Mucosa of rectum (tissue), 2 donors: ENCODE measurements around the gene HPSE2.
"Not testable (repeated sequence)": the region's sequence is repeated elsewhere in the genome, so short reads cannot be mapped to it uniquely, and the experiment has no call there.

ENCODE experiments used
- H3K27ac ChIP-seq, 2 donors: one replicate each; pipeline ENCODE4 v1.7.0; 2013; ENCODE audit warnings: inconsistent platforms in 2 of 2, low read depth in 2 of 2, low read length in 2 of 2
- H3K27me3 ChIP-seq, 2 donors: one replicate each; pipeline ENCODE4 v1.7.0; 2013; ENCODE audit warnings: low read length in 2 of 2; ENCODE audit not compliant: control insufficient read depth in 2 of 2, insufficient read depth in 2 of 2
- H3K36me3 ChIP-seq, 2 donors: one replicate each; pipeline ENCODE4 v1.7.0; 2013; ENCODE audit warnings: low read length in 2 of 2; ENCODE audit not compliant: control insufficient read depth in 2 of 2, insufficient read depth in 2 of 2
- H3K4me1 ChIP-seq, 2 donors: one replicate each; pipeline ENCODE4 v1.7.0; 2013; ENCODE audit warnings: low read length in 2 of 2, mild to moderate bottlenecking in 1 of 2; ENCODE audit not compliant: control insufficient read depth in 2 of 2, insufficient read depth in 2 of 2
- H3K4me3 ChIP-seq, 2 donors: one replicate each; pipeline ENCODE4 v1.7.0; 2013; ENCODE audit warnings: low read length in 2 of 2
- H3K9ac ChIP-seq, 2 donors: one replicate each; pipeline ENCODE4 v1.7.0; 2013; ENCODE audit warnings: low read length in 2 of 2, low read depth in 1 of 2, mild to moderate bottlenecking in 1 of 2
- H3K9me3 ChIP-seq, 2 donors: one replicate each; pipeline ENCODE4 v1.7.0; 2013; ENCODE audit warnings: low read length in 2 of 2; ENCODE audit not compliant: control insufficient read depth in 2 of 2
- donor health status: healthy.
- donor health status: Normal muscosa, but diverticular disease.

HPSE2 gene

DNA sequence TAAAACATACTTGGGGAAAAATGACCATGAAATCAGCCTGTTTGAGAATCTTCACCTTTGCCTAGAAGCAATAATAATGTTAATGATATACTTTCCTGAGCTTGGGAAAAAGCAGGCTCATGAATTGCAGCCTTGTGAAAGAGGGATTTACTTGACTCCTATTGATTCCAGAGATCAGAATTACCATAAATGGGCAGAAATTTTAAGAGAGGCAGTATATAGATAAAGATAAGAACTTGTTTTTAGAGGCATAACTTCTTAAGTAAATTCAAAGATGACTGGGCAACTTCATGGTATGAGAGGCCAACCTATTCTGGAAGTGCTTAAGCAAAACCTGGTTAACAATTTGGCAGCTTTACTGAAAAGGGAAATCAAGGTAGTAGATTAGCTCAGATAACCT is 225.4 kb downstream of the HPSE2 start:
- Histone ChIP-seq H3K4me3 (no peak overlapping the region), H3K9ac (no peak overlapping the region), H3K9me3 (peaks cover 0 to 3% of the 10 kb centered on the region in 2 donors), H3K36me3 (no peaks in the 10 kb centered on the region), H3K27ac (no peak overlapping the region), H3K4me1 (no peaks in the 10 kb centered on the region), H3K27me3 (no peaks in the 10 kb centered on the region)

DNA sequence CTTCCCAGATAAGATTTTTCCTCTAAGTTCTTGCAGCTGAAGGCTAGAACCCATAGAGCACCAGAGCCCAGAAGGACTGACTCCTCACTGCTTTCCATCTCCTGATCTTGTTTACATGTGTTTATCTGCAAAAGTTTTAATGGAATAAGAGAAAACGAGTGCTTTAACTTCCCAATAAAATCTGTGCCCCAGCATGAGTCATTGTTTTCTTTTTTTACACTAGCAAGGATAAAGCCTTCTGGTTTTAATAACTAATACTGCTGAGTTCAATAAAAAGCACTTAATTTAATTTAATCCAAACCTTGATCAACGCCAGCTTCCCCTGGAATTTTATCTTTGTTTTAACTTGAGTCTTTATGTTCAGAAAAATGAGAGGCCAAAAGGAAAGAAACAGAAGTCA is 227.6 kb downstream of the HPSE2 start:
- H3K4me1 ChIP-seq = no peaks in the 10 kb centered on the region

DNA sequence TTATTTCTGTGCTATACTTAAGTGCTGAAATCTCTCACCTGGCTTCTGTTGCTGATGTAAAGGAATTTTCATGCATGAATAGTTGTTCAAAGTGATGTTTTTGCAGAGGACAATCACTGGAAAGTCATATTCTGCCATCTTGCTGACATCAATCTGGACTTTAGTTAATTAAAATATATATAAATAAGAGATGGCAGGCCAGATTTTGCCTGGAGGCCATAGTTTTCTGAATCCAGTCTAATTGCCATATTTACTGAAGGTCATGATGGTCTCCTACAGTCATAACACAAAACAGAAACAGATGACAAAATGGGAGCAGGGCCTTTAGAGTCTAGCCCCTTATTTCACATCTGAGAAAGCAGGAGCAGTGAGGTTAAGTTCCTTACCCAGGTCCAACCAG is 228.2 kb downstream of the HPSE2 start:
- Histone ChIP-seq H3K36me3 (no peaks in the 10 kb centered on the region), H3K27me3 (no peaks in the 10 kb centered on the region), H3K9ac (no peak overlapping the region), H3K4me3 (no peak overlapping the region), H3K27ac (no peak overlapping the region), H3K4me1 (no peaks in the 10 kb centered on the region), H3K9me3 (peaks cover 0 to 3% of the 10 kb centered on the region in 2 donors)

More for the DNA sequence above, 227.6 kb downstream of the HPSE2 start:
- Histone ChIP-seq H3K27me3 (no peaks in the 10 kb centered on the region), H3K27ac (no peak overlapping the region), H3K9ac (no peak overlapping the region), H3K9me3 (peaks cover 0 to 3% of the 10 kb centered on the region in 2 donors), H3K4me3 (no peak overlapping the region), H3K36me3 (no peaks in the 10 kb centered on the region)

DNA sequence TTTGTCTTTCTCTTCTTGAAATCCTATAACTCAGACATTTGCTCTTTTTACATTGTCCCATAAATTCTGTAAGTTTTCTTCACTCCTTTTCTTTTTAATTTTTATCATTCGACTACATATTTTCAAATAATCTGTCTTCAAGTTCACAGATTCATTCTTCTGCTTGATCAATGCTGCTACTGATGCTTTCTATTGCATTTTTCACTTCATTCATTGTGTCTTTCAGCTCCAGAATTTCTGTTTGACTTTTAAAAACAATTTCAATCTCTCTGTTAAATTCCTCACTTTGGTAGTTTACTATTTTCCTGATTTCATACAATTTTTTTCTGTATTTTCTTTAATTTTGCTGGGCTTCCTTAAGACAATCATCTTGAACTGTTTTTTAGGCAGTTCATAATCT is 230.4 kb downstream of the HPSE2 start:
- no peak overlapping the region for H3K27ac ChIP-seq
- no peak overlapping the region for H3K4me3 ChIP-seq
- peaks cover 0 to 3% of the 10 kb centered on the region in 2 donors for H3K9me3 ChIP-seq
- H3K27me3 ChIP-seq = no peaks in the 10 kb centered on the region
- H3K4me1 ChIP-seq = no peaks in the 10 kb centered on the region
- no peak overlapping the region for H3K9ac ChIP-seq
- no peaks in the 10 kb centered on the region for H3K36me3 ChIP-seq

DNA sequence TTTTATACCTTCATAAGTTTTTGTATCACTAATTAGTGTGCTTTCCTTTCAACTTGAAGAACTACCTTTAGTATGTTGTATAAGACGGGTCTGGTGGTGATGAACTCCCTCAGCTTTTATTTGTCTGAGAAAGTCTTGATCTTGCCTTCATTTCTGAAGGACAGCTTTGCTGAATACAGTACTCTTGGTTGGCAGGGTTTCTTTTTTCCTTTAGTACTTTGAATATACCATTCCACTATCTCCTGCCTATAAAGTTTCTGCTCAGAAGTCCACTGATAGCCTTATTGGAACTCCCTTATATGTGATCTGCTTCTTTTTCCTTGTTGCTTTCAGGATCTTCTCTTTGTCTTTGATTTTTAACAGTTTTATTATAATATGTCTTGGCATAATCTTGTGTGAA is 230.9 kb downstream of the HPSE2 start:
- H3K9ac ChIP-seq = no peak overlapping the region
- no peak overlapping the region for H3K4me3 ChIP-seq
- H3K36me3 ChIP-seq = no peaks in the 10 kb centered on the region

DNA sequence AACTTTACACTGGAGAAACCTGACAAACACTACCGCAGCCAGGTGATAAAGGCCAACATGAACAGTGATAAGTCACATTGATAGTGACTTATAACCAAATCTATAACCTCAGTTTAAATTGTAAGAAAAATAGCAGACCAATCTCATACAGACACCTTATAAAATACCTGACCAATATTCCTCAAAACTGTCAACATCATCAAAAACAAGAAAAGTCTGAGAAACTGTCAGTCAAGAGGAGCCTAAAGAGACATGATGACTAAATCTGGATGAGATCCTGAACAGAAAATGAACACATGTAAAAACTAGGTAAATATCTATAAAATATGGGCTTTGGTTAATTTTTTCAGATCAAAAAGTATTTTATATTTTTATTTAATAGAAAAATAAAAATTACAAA is 233.3 kb downstream of the HPSE2 start:
- H3K4me3 ChIP-seq = no peak overlapping the region
- H3K27me3 ChIP-seq = no peaks in the 10 kb centered on the region
- H3K27ac ChIP-seq = no peak overlapping the region
- H3K4me1 ChIP-seq = no peaks in the 10 kb centered on the region
- no peaks in the 10 kb centered on the region for H3K36me3 ChIP-seq
- no peak overlapping the region for H3K9ac ChIP-seq
- H3K9me3 ChIP-seq = peaks cover 0 to 3% of the 10 kb centered on the region in 2 donors

More for the DNA sequence above, 230.9 kb downstream of the HPSE2 start:
- Histone ChIP-seq H3K27ac (no peak overlapping the region), H3K9me3 (peaks cover 0 to 3% of the 10 kb centered on the region in 2 donors), H3K4me1 (no peaks in the 10 kb centered on the region), H3K27me3 (no peaks in the 10 kb centered on the region)

DNA sequence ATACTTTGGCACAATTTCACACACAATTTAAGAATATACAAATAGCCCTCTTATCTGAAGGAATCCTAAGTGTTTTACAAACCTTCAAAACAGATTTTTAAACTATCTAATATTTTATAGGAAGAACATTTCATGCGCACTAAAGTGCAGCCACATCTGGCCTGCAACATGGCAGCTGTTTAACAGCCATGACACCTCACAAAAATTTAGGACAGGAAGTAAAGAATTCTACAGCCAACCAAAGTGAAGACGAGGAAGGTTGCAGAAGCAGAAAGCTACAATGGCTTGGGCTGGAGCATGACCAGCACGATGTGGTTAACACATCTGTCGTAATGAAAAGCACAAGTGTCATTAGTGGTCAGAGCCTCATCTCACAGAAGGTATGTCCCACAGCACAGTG is 238.1 kb downstream of the HPSE2 start:
- Histone ChIP-seq H3K9ac (no peak overlapping the region), H3K4me1 (no peaks in the 10 kb centered on the region), H3K9me3 (no peaks in the 10 kb centered on the region), H3K27me3 (no peaks in the 10 kb centered on the region), H3K36me3 (no peaks in the 10 kb centered on the region), H3K27ac (no peak overlapping the region), H3K4me3 (no peak overlapping the region)

DNA sequence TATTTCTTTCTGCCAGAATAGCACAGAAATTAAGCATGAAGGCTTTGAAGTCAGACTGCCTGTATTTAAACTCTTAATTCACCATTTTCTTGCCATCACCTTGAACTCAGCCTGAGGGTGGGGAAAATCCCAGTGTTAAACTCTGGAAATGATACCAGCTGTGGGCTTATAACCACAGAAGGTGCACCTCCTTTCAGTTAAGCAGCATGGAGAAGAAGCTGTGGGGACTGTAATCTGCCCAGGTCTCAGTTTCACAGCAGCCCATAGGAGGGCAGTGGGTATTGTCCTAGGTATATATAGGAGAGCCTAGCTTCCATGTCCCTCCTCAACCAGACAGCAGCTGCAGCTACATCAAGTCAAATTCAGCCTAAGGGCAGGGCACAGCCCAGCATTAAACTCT is 241.6 kb downstream of the HPSE2 start:
- Histone ChIP-seq H3K36me3 (no peaks in the 10 kb centered on the region), H3K4me1 (no peaks in the 10 kb centered on the region), H3K9me3 (no peaks in the 10 kb centered on the region)

DNA sequence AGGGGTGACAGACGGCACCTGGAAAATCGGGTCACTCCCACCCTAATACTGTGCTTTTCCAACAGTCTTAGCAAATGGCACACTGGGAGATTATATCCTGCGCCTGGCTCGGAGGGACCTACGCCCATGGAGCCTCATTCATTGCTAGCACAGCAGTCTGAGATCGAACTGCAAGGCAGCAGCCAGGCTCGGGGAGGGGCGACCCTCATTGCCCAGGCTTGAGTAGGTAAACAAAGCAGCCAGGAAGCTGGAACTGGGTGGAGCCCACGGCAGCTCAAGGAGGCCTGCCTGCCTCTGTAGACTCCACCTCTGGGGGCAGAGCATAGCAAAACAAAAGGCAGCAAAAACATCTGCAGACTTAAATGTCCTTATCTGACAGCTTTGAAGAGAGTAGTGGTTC is 251.9 kb downstream of the HPSE2 start:
- H3K27ac ChIP-seq, H3K27me3 ChIP-seq, H3K9ac ChIP-seq, H3K4me3 ChIP-seq, H3K36me3 ChIP-seq, H3K4me1 ChIP-seq, H3K9me3 ChIP-seq: not testable (repeated sequence)

More for the DNA sequence above, 241.6 kb downstream of the HPSE2 start:
- Histone ChIP-seq H3K4me3 (no peak overlapping the region), H3K27ac (no peak overlapping the region), H3K9ac (no peak overlapping the region), H3K27me3 (no peaks in the 10 kb centered on the region)

DNA sequence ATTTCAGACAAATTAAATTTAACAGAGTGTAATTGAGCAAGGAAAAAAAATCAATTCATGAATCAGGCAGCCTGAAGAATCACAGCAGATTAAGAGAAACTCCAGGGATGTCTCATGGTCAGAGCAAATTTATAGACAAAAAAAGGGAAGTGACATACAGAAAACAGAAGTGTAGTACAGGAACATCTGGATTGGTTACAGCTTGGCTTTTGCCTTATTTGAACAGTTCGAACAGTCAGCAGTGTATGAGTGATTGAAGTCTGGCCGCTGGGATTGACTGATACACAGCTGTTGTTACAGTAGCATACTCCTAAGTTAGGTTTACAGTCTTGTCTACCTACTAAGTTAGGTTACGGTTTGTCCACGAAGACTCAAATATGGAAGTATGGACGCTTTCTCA is 255.3 kb downstream of the HPSE2 start:
- Histone ChIP-seq H3K9ac (no peak overlapping the region), H3K36me3 (no peaks in the 10 kb centered on the region), H3K4me1 (no peaks in the 10 kb centered on the region), H3K27ac (no peak overlapping the region), H3K4me3 (no peak overlapping the region), H3K9me3 (peaks cover 0 to 3% of the 10 kb centered on the region in 2 donors), H3K27me3 (no peaks in the 10 kb centered on the region)

DNA sequence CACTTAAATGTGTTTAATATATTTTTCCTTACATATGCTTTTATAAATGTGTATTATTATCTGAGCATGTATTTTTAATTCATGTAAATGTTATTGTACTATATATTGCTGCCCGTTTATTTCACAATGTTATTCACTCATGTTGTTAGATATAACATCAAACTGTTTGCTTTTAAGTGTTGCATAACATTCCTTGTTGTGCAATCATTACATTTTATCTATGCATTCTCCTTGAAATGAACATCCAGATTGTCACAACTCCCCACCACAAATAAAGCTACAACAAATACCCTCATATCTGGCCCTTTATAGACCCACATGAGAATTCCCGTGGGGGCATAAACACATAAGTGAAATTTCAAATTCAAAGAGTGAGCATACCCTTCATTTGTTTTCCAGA is 264.2 kb downstream of the HPSE2 start:
- no peaks in the 10 kb centered on the region for H3K4me1 ChIP-seq
- H3K27me3 ChIP-seq = no peaks in the 10 kb centered on the region
- no peaks in the 10 kb centered on the region for H3K9me3 ChIP-seq
- H3K9ac ChIP-seq = no peak overlapping the region
- no peak overlapping the region for H3K27ac ChIP-seq
- no peaks in the 10 kb centered on the region for H3K36me3 ChIP-seq
- H3K4me3 ChIP-seq = no peak overlapping the region
